Ovary (tissue), 9 donors: ENCODE data around the gene ESYT2. TPM values are rescaled to one million over a fixed set of nuclear protein-coding genes. Genes with fewer than 3 reads are reported as not detected.

Experiments
- DNase-seq, 5 donors: peaks; one replicate each; pipeline ENCODE4 v3.0.0-alpha.2; 2019 to 2020
- H3K27ac ChIP-seq, 2 donors: fragments of 200-600 bp; one replicate each; pipeline versions ENCODE4 v1.5.1 to v1.8.0; 2019 to 2022
- H3K27me3 ChIP-seq: fragments of 200-600 bp; one replicate; pipeline ENCODE4 v1.8.0; 2022
- H3K36me3 ChIP-seq: fragments of 200-600 bp; sonication (generic); one replicate; pipeline ENCODE4 v1.5.1; 2019
- H3K4me1 ChIP-seq: one replicate; pipeline ENCODE4 v1.8.1; 2013; ENCODE audit warnings: mild to moderate bottlenecking, moderate library complexity; ENCODE audit not compliant: insufficient read depth
- H3K4me3 ChIP-seq: fragments of 200-600 bp; sonication (generic); one replicate; pipeline ENCODE4 v1.5.1; 2017
- H3K9me3 ChIP-seq, 2 donors: fragments of 200-600 bp in 1 of 2; sonication (generic) in 1 of 2; one replicate each; pipeline versions ENCODE4 v1.5.1 to v1.8.1; 2013 to 2019; ENCODE audit warnings: mild to moderate bottlenecking in 1 of 2, moderate library complexity in 1 of 2
- EP300 ChIP-seq: sonication (generic); formaldehyde crosslinking; IDR thresholded peaks from one replicate; pipeline ENCODE4 v1.6.1; 2017; ENCODE audit warnings: antibody characterized with exemption
- POLR2A ChIP-seq: fragments of 450-650 bp; IDR thresholded peaks from one replicate; pipeline ENCODE4 v1.6.1; 2017; ENCODE audit warnings: antibody characterized with exemption, mild to moderate bottlenecking, moderate library complexity
- WGBS, 3 donors: extraction: QIAGEN DNeasy Blood & Tissue Kit in 1 of 3; methylation state at CpG; one replicate each; pipeline versions ENCODE4 v1.1.5 to v1.1.7; 2013 to 2017; 5-methylcytosine and 5-hydroxymethylcytosine counted together
- intact Hi-C, 4 donors: fragments of 100-400 bp; cut with DNase I; formaldehyde crosslinking; loops; one replicate each; pipeline versions ENCODE4 v1.11.0 to v1.15.1; 2022 to 2023
- polyA plus RNA-seq, 2 donors: library from polyadenylated mRNA; stranded (reverse); fragments of 200-250 nt in 1 of 2; fragments of 350-450 nt in 1 of 2; fragmentation: Illumina TruSeq in 1 of 2; extraction: RNeasy Lipid Tissue Mini Kit (QIAGEN cat#74804) in 1 of 2; gene quantifications; one replicate each; pipeline ENCODE4 v1.2.3, GENCODE V29; 2013 to 2014
- total RNA-seq, 7 donors: library from RNA; depleted of rRNA in 2 of 7; stranded (reverse); fragments of >200 nt in 2 of 7; fragmentation: NEBNext Ultra II Directional in 3 of 7; extraction: Animal tissue kit (Norgen Biotek cat#: 25700) in 3 of 7; gene quantifications; one replicate each; pipeline versions ENCODE4 v1.1.0 to v1.2.4, GENCODE V29; 2016 to 2023
- TF ChIP-seq, protein P1 (sequence below), 3 donors: fragments of 450-650 bp in 2 of 3; fragments of 200-600 bp in 1 of 3; IDR thresholded peaks; one replicate each; pipeline versions ENCODE4 v1.5.1 to v1.8.0; 2016 to 2022; ENCODE audit warnings: antibody characterized with exemption in 3 of 3, mild to moderate bottlenecking in 1 of 3
- donor health status: DM: no; HTN: no; CAD: no; lungs with moderate emphysema.
- donor health status: DM: no; HTN: no; CAD: no.
- donor health status: Bipolar disorder and iron deficiency.
- donor health status: DM: yes; HTN: yes; CAD: no.
- donor health status: DM: no; HTN: no; CAD: no.
- donor health status: DM: yes; HTN: yes; CAD: no.

The ESYT2 gene
- total and polyA plus RNA-seq, 9 donors, result 42.7 to 147 (median 91.6) TPM

DNA sequence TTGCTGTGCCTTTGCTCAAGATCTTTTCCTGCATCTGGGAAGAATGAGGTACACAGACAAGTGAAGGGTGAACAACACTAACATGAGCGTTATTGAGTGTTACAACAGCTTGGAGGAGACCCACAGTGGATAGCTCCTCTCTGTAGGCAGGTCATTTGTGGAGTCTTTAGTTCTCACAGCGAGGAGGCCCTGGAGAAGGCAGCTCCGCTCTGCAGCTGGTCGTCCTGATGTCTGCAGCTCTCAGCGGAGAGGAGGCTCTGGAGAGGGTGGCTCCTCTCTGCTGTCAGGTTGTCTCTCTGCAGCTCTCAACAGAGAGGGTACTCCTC, 20.1 kb upstream of the ESYT2 start:
- Histone ChIP-seq H3K9me3 (no peaks in the 10 kb centered on the region), H3K4me3 (no peak overlapping the region), H3K36me3 (no peaks in the 10 kb centered on the region), H3K4me1 (no peaks in the 10 kb centered on the region), H3K27ac (no peak overlapping the region), H3K27me3 (no peaks in the 10 kb centered on the region)
- DNase-seq, result no peak
- intact Hi-C loops, result no loop called here
- WGBS, 3 donors, result 90 to 95% (median 94%) methylated on average over 5 of the region's 5 CpGs
- TF ChIP-seq, protein P1, sequence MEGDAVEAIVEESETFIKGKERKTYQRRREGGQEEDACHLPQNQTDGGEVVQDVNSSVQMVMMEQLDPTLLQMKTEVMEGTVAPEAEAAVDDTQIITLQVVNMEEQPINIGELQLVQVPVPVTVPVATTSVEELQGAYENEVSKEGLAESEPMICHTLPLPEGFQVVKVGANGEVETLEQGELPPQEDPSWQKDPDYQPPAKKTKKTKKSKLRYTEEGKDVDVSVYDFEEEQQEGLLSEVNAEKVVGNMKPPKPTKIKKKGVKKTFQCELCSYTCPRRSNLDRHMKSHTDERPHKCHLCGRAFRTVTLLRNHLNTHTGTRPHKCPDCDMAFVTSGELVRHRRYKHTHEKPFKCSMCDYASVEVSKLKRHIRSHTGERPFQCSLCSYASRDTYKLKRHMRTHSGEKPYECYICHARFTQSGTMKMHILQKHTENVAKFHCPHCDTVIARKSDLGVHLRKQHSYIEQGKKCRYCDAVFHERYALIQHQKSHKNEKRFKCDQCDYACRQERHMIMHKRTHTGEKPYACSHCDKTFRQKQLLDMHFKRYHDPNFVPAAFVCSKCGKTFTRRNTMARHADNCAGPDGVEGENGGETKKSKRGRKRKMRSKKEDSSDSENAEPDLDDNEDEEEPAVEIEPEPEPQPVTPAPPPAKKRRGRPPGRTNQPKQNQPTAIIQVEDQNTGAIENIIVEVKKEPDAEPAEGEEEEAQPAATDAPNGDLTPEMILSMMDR (IDR thresholded peaks at IDR 0.05), result no peak
- TF ChIP-seq EP300, result no peak
- TF ChIP-seq POLR2A, result no peak

- no peaks in the 10 kb centered on the region for H3K36me3 ChIP-seq
- intact Hi-C loops, result no loop called here
- WGBS, 3 donors, result 39 to 75% (median 68%) methylated on average over 1 of the region's 1 CpG
- no peak overlapping the region for H3K4me3 ChIP-seq
- H3K9me3 ChIP-seq, result no peaks in the 10 kb centered on the region
- TF ChIP-seq EP300 (no peak), POLR2A (no peak)
- TF ChIP-seq, protein P1 (IDR thresholded peaks at IDR 0.05), result no peak
- H3K27me3 ChIP-seq, result no peaks in the 10 kb centered on the region
- no peaks in the 10 kb centered on the region for H3K4me1 ChIP-seq
- DNase-seq, result no peak
- no peak overlapping the region for H3K27ac ChIP-seq
These were observed 18.1 kb upstream of the ESYT2 start for GRCh38 chr7:158847451-158847866.

- no peaks in the 10 kb centered on the region for H3K9me3 ChIP-seq
- no peaks in the 10 kb centered on the region for H3K27me3 ChIP-seq
- H3K27ac ChIP-seq, result no peak overlapping the region
- intact Hi-C loops, result no loop called here
- DNase-seq, result no peak
- TF ChIP-seq, protein P1 (IDR thresholded peaks at IDR 0.05), result no peak
- TF ChIP-seq POLR2A (no peak), EP300 (no peak)
- H3K36me3 ChIP-seq, result no peaks in the 10 kb centered on the region
- H3K4me3 ChIP-seq, result no peak overlapping the region
- no peaks in the 10 kb centered on the region for H3K4me1 ChIP-seq
These were observed 17.0 kb upstream of the ESYT2 start for GRCh38 chr7:158846304-158846703.

DNA sequence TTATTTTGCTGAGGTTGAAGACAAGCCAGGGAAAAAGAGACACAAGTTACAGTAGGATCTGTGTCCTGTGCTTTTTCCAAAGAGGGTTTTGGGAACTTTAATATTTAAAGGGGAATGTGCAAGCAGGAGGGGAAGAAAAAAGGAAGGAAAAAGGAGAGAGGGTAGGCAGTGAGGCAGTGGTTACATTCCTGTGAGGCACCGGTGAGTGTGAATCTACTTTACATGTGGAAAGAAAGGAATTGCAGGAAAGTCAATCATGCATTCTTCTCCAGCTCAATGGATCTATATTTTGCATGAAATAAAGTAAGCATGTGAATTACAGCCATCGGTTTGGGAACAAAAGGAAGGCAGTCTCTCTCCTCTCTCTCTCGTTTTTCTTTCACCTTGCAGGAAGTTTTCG, 14.5 kb upstream of the ESYT2 start:
- Histone ChIP-seq H3K27me3 (no peaks in the 10 kb centered on the region), H3K4me1 (no peaks in the 10 kb centered on the region), H3K36me3 (no peaks in the 10 kb centered on the region), H3K4me3 (no peak overlapping the region), H3K9me3 (no peaks in the 10 kb centered on the region), H3K27ac (no peak overlapping the region)
- intact Hi-C loops, result no loop called here
- TF ChIP-seq EP300 (no peak), POLR2A (no peak)
- TF ChIP-seq, protein P1 (IDR thresholded peaks at IDR 0.05), result no peak
- DNase-seq, result no peak
- 34 to 48% (median 47%) methylated on average over 4 of the region's 4 CpGs for WGBS, 3 donors

DNA sequence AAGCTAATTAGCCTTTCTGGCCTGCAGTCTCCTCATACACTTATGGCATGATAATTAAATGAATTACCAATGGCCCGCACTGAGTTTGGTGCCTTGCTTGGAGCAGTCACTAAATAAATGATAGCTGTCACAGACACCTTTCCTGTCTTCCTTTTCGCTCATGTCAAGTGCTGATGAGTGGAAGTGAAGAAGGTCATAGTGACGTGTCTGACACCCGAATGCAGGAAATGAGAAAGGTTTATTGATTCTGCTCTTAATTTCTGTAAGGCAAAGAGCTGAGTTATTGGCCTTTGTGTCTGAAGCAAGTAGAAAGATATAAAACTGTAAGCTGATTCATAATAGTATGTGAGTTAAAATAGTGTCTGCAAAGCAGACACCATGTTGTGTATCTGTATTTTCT, 13.2 kb upstream of the ESYT2 start:
- no peaks in the 10 kb centered on the region for H3K9me3 ChIP-seq
- H3K27ac ChIP-seq, result no peak overlapping the region
- H3K4me3 ChIP-seq, result no peak overlapping the region
- no peaks in the 10 kb centered on the region for H3K27me3 ChIP-seq
- DNase-seq, result no peak
- no peaks in the 10 kb centered on the region for H3K4me1 ChIP-seq
- no peaks in the 10 kb centered on the region for H3K36me3 ChIP-seq
- intact Hi-C loops, result no loop called here
- TF ChIP-seq EP300, result no peak
- TF ChIP-seq POLR2A, result no peak
- TF ChIP-seq, protein P1 (IDR thresholded peaks at IDR 0.05), result no peak
- 88 to 90% (median 89%) methylated on average over 4 of the region's 4 CpGs for WGBS, 3 donors
